ENCODE measurements around the gene KNDC1. TPM values are rescaled to one million over a fixed set of nuclear protein-coding genes. Genes with fewer than 3 reads are reported as not detected.

KNDC1 gene
- total and polyA plus RNA-seq, 2 donors (not counting 3 experiments of a cell fraction or from before 2014, with no cell fraction given): not detected

- no peaks in the 10 kb centered on the region for H3K27me3 ChIP-seq (ENCODE audit: control insufficient read depth in 2 of 2, insufficient read depth in 2 of 2, low read length in 2 of 2)
- intact Hi-C loops (cut with micrococcal nuclease) (loop anchor here (5.0 kb wide), 1 partner anchor 199 kb away; the partner anchor contains the start of gene CFAP46), dilution Hi-C loops (cut with MboI; ENCODE audit: extremely low pct_ligation_motif_present, low sequenced_read_pairs) (no loop called here)
- H3K9me1 ChIP-seq (replicated peaks; ENCODE audit: control insufficient read depth, extremely low read depth, insufficient read depth, low read length): no peaks in the 10 kb centered on the region
- H2AFZ ChIP-seq (ENCODE audit: low read depth, low read length): no peak overlapping the region
- no peak overlapping the region for H3K9ac ChIP-seq (replicated peaks; ENCODE audit: extremely low read depth, insufficient read depth, low read length)
- TF ChIP-seq GATA2 (IDR thresholded peaks at IDR 0.05; ENCODE audit: insufficient read depth, insufficient read length, low read depth, low read length) (no peak), POLR2AphosphoS5 (IDR thresholded peaks at IDR 0.05; ENCODE audit: insufficient read depth, low read depth, low read length) (no peak), MYC (IDR thresholded peaks at IDR 0.05; ENCODE audit: low read depth, low read length) (no peak)
- no peak overlapping the region for H3K27ac ChIP-seq (ENCODE audit: insufficient read depth, low read depth, low read length)
- CTCF ChIA-PET: no interaction called here
- no peaks in the 10 kb centered on the region for H3K4me1 ChIP-seq (ENCODE audit: control insufficient read depth, extremely low read depth, insufficient read depth, low read length)
- H3K4me3 ChIP-seq (replicated peaks in 1 of 3; ENCODE audit: insufficient read depth in 1 of 3, low read depth in 1 of 3, low read length in 3 of 3): no peak overlapping the region
- H3K36me3 ChIP-seq (ENCODE audit: control insufficient read depth in 2 of 2, extremely low read depth in 1 of 2, insufficient read depth in 2 of 2, low read length in 2 of 2): no peaks in the 10 kb centered on the region
- no peak for FAIRE-seq
- H3K4me2 ChIP-seq (ENCODE audit: insufficient read depth, low read length): no peak overlapping the region
- no peaks in the 10 kb centered on the region for H3K9me3 ChIP-seq (replicated peaks; ENCODE audit: control insufficient read depth, insufficient read depth, low read length)
- BruUV-seq (replicated peaks): no TSS peak
- no peaks in the 10 kb centered on the region for H3K79me2 ChIP-seq (ENCODE audit: control insufficient read depth, insufficient read depth, low read length)
- H4K20me1 ChIP-seq (replicated peaks; ENCODE audit: control insufficient read depth, extremely low read depth, insufficient read depth, low read length): no peaks in the 10 kb centered on the region
- POLR2A ChIA-PET: no interaction called here
- no peak for DNase-seq (ENCODE audit: low read depth, low spot score)
Observed at GRCh38 chr10:133141144-133141957, 18.7 kb upstream of the KNDC1 start.

GRCh38 chr10:133141958-133142340, 18.1 kb upstream of the KNDC1 start:
- H3K4me1 ChIP-seq (ENCODE audit: control insufficient read depth, extremely low read depth, insufficient read depth, low read length): no peaks in the 10 kb centered on the region
- FAIRE-seq: no peak
- H3K79me2 ChIP-seq (ENCODE audit: control insufficient read depth, insufficient read depth, low read length): no peaks in the 10 kb centered on the region
- ChIA-PET POLR2A (no interaction called here), CTCF (no interaction called here)
- no peak overlapping the region for H3K27ac ChIP-seq (ENCODE audit: insufficient read depth, low read depth, low read length)
- no peak overlapping the region for H2AFZ ChIP-seq (ENCODE audit: low read depth, low read length)
- intact Hi-C loops (cut with micrococcal nuclease) (loop anchor here (5.0 kb wide), 1 partner anchor 200 kb away; the partner anchor contains the start of gene CFAP46), dilution Hi-C loops (cut with MboI; ENCODE audit: extremely low pct_ligation_motif_present, low sequenced_read_pairs) (no loop called here)
- no peak for TF ChIP-seq JUN (IDR thresholded peaks at IDR 0.05; ENCODE audit: borderline replicate concordance, insufficient read depth, insufficient read length, low read depth)
- TF ChIP-seq POLR2A (IDR thresholded peaks at IDR 0.05; ENCODE audit: low read depth, low read length): no peak
- no peak for TF ChIP-seq FOS (IDR thresholded peaks at IDR 0.05; ENCODE audit: borderline replicate concordance, insufficient read depth, low read length)
- TF ChIP-seq EZH2 (IDR thresholded peaks at IDR 0.05; ENCODE audit: borderline replicate concordance, low read depth, low read length, severe bottlenecking): no peak
- no peak for TF ChIP-seq GATA2 (IDR thresholded peaks at IDR 0.05; ENCODE audit: insufficient read depth, insufficient read length, low read depth, low read length)
- no peak for TF ChIP-seq POLR2AphosphoS5 (IDR thresholded peaks at IDR 0.05; ENCODE audit: insufficient read depth, low read depth, low read length)
- TF ChIP-seq CTCF (IDR thresholded peaks at IDR 0.05; ENCODE audit: extremely low read depth in 1 of 2, insufficient read depth in 1 of 2, low read depth in 1 of 2, low read length in 2 of 2): no peak
- no peak for TF ChIP-seq MYC (IDR thresholded peaks at IDR 0.05; ENCODE audit: low read depth, low read length)
- no peak for TF ChIP-seq MAX (IDR thresholded peaks at IDR 0.05; ENCODE audit: insufficient read depth, insufficient read length)
- no peak overlapping the region for H3K4me3 ChIP-seq (replicated peaks in 1 of 3; ENCODE audit: insufficient read depth in 1 of 3, low read depth in 1 of 3, low read length in 3 of 3)
- no peaks in the 10 kb centered on the region for H4K20me1 ChIP-seq (replicated peaks; ENCODE audit: control insufficient read depth, extremely low read depth, insufficient read depth, low read length)
- H3K9me3 ChIP-seq (replicated peaks; ENCODE audit: control insufficient read depth, insufficient read depth, low read length): no peaks in the 10 kb centered on the region
- no peaks in the 10 kb centered on the region for H3K9me1 ChIP-seq (replicated peaks; ENCODE audit: control insufficient read depth, extremely low read depth, insufficient read depth, low read length)
- H3K4me2 ChIP-seq (ENCODE audit: insufficient read depth, low read length): no peak overlapping the region
- no peaks in the 10 kb centered on the region for H3K27me3 ChIP-seq (ENCODE audit: control insufficient read depth in 2 of 2, insufficient read depth in 2 of 2, low read length in 2 of 2)
- no peak overlapping the region for H3K9ac ChIP-seq (replicated peaks; ENCODE audit: extremely low read depth, insufficient read depth, low read length)
- no peak for DNase-seq (ENCODE audit: low read depth, low spot score)
- no TSS peak for BruUV-seq (replicated peaks)
- no peaks in the 10 kb centered on the region for H3K36me3 ChIP-seq (ENCODE audit: control insufficient read depth in 2 of 2, extremely low read depth in 1 of 2, insufficient read depth in 2 of 2, low read length in 2 of 2)
